Transverse colon (tissue), 3 donors: Measurements from ENCODE around the gene FAXC.

Source experiments
- EP300 ChIP-seq: sonication (generic); formaldehyde crosslinking; IDR thresholded peaks from one replicate; pipeline ENCODE4 v1.6.1; 2017; ENCODE audit warnings: antibody characterized with exemption, low read depth
- POLR2A ChIP-seq: fragments of 450-650 bp; IDR thresholded peaks from one replicate; pipeline ENCODE4 v1.6.1; 2016; ENCODE audit warnings: antibody characterized with exemption, mild to moderate bottlenecking, moderate library complexity
- TF ChIP-seq, protein P1 (sequence below), 5 experiments: fragments of 200-600 bp in 3 of 5; fragments of 450-650 bp in 2 of 5; sonication (generic) in 3 of 5; IDR thresholded peaks; 1 replicate in 2 of 5; 2 replicates in 3 of 5; pipeline ENCODE4 v1.5.1; 2016 to 2017; ENCODE audit warnings: antibody characterized with exemption in 5 of 5, inconsistent platforms in 3 of 5, mild to moderate bottlenecking in 2 of 5, moderate library complexity in 1 of 5

DNA sequence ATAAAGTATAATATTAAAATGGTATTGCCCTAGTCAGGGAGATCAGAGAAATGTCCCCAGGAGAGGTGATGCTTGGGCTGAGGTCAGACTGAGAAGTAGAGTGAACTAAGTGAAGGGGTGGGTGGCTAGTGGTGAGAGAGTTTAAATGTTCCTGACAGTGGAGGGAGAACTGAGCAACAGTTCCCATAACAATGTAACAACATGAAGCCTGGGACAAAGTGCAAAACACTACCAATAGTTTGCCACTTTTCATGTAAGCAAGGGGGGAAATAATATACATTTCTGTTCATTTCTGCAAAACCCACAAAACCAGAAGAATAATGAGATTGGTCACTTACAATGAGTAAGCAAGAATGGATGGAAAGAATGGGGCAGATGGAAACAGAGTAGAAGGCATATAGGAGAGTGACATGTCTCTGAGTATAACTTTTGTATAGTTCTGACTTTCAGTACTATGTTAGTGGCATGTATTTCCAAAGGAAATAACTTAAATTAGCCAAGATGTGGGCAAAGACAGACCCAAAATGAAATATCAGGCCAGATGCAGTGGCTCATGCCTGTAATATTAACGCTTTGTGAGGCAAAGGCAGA, 13.3 kb upstream of the FAXC start:
- TF ChIP-seq, protein P1, sequence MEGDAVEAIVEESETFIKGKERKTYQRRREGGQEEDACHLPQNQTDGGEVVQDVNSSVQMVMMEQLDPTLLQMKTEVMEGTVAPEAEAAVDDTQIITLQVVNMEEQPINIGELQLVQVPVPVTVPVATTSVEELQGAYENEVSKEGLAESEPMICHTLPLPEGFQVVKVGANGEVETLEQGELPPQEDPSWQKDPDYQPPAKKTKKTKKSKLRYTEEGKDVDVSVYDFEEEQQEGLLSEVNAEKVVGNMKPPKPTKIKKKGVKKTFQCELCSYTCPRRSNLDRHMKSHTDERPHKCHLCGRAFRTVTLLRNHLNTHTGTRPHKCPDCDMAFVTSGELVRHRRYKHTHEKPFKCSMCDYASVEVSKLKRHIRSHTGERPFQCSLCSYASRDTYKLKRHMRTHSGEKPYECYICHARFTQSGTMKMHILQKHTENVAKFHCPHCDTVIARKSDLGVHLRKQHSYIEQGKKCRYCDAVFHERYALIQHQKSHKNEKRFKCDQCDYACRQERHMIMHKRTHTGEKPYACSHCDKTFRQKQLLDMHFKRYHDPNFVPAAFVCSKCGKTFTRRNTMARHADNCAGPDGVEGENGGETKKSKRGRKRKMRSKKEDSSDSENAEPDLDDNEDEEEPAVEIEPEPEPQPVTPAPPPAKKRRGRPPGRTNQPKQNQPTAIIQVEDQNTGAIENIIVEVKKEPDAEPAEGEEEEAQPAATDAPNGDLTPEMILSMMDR (IDR thresholded peaks at IDR 0.05), result no peak
- no peak for TF ChIP-seq POLR2A
- no peak for TF ChIP-seq EP300
